ENCODE data around the gene GCSH.

GRCh38 chr16:81070979-81071378 lies 25.2 kb downstream of the GCSH start:
- TF ChIP-seq MAX (IDR thresholded peaks at IDR 0.05): no peak
- no peak for TF ChIP-seq ZNF302 (CRISPR knock-in tag; IDR thresholded peaks at IDR 0.05)
- TF ChIP-seq, protein P1, sequence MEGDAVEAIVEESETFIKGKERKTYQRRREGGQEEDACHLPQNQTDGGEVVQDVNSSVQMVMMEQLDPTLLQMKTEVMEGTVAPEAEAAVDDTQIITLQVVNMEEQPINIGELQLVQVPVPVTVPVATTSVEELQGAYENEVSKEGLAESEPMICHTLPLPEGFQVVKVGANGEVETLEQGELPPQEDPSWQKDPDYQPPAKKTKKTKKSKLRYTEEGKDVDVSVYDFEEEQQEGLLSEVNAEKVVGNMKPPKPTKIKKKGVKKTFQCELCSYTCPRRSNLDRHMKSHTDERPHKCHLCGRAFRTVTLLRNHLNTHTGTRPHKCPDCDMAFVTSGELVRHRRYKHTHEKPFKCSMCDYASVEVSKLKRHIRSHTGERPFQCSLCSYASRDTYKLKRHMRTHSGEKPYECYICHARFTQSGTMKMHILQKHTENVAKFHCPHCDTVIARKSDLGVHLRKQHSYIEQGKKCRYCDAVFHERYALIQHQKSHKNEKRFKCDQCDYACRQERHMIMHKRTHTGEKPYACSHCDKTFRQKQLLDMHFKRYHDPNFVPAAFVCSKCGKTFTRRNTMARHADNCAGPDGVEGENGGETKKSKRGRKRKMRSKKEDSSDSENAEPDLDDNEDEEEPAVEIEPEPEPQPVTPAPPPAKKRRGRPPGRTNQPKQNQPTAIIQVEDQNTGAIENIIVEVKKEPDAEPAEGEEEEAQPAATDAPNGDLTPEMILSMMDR (IDR thresholded peaks at IDR 0.05): no peak
- no peak for TF ChIP-seq REST (IDR thresholded peaks at IDR 0.05)
- no peak for TF ChIP-seq POLR2A (IDR thresholded peaks at IDR 0.05; ENCODE audit: low read length)
- TF ChIP-seq, protein P2, sequence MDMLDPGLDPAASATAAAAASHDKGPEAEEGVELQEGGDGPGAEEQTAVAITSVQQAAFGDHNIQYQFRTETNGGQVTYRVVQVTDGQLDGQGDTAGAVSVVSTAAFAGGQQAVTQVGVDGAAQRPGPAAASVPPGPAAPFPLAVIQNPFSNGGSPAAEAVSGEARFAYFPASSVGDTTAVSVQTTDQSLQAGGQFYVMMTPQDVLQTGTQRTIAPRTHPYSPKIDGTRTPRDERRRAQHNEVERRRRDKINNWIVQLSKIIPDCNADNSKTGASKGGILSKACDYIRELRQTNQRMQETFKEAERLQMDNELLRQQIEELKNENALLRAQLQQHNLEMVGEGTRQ (IDR thresholded peaks at IDR 0.05): no peak
- TF ChIP-seq HOXA7 (CRISPR knock-in tag; IDR thresholded peaks at IDR 0.05): no peak
- no peak for TF ChIP-seq RFX5 (IDR thresholded peaks at IDR 0.05)
- TF ChIP-seq ZC3H11A (IDR thresholded peaks at IDR 0.05): no peak
- no peak for TF ChIP-seq ZFP36 (IDR thresholded peaks at IDR 0.05; ENCODE audit: borderline replicate concordance, partially characterized antibody)
- TF ChIP-seq KDM1A (IDR thresholded peaks at IDR 0.05; ENCODE audit: low read depth): no peak
- TF ChIP-seq NPAS2 (CRISPR knock-in tag; IDR thresholded peaks at IDR 0.05; ENCODE audit: borderline replicate concordance): no peak
